ENCODE measurements around the gene MYO3B. TPM values are rescaled to one million over a fixed set of nuclear protein-coding genes. Genes with fewer than 3 reads are reported as not detected.

The MYO3B gene
- total RNA-seq, 1 experiment from 2014 or later = 0.50 TPM

GRCh38 chr2:170669909-170670308 is 492.0 kb downstream of the MYO3B start (continued):
- TF ChIP-seq E2F5 (CRISPR knock-in tag; IDR thresholded peaks at IDR 0.05) (no peak), ZNF219 (CRISPR knock-in tag; IDR thresholded peaks at IDR 0.05; ENCODE audit: borderline replicate concordance) (no peak), MYBL2 (CRISPR knock-in tag; IDR thresholded peaks at IDR 0.05) (no peak), NR2C2 (CRISPR knock-in tag; IDR thresholded peaks at IDR 0.05) (no peak)

- POLR2A ChIA-PET = interaction anchor here (1.1 kb wide), 1 partner anchor 18 kb away, joined by 4 read pairs; no protein-coding TSS in a partner anchor
Measured at GRCh38 chr2:170670651-170671050, 492.7 kb downstream of the MYO3B start.

GRCh38 chr2:170671079-170671478 is 493.1 kb downstream of the MYO3B start:
- POLR2A ChIA-PET = interaction anchor here (1.1 kb wide), 1 partner anchor 18 kb away, joined by 4 read pairs; no protein-coding TSS in a partner anchor
- no peak for DNase-seq (ENCODE audit: low spot score)
- CTCF ChIA-PET = no interaction called here
- no peak overlapping the region for H3K4me3 Mint-ChIP-seq
- no peaks in the 10 kb centered on the region for H3K36me3 Mint-ChIP-seq
- H3K27ac Mint-ChIP-seq = no peak overlapping the region
- no peaks in the 10 kb centered on the region for H3K9me3 Mint-ChIP-seq
- peaks cover 10% of the 10 kb centered on the region for H3K4me1 Mint-ChIP-seq
- H3K27me3 Mint-ChIP-seq (ENCODE audit: low read depth) = no peaks in the 10 kb centered on the region
- ATAC-seq = no peak
- TF ChIP-seq IRF1 (CRISPR knock-in tag; IDR thresholded peaks at IDR 0.05) (no peak), ATF1 (CRISPR knock-in tag; IDR thresholded peaks at IDR 0.05) (no peak), PRRX2 (CRISPR knock-in tag; IDR thresholded peaks at IDR 0.05) (no peak), E2F1 (CRISPR knock-in tag; IDR thresholded peaks at IDR 0.05) (no peak), ZNF281 (CRISPR knock-in tag; IDR thresholded peaks at IDR 0.05) (no peak), ATF3 (CRISPR knock-in tag; conservative IDR thresholded peaks at IDR 0.05) (no peak), NFYB (CRISPR knock-in tag; conservative IDR thresholded peaks at IDR 0.05; ENCODE audit: low read depth) (no peak), NR3C1 (CRISPR knock-in tag; conservative IDR thresholded peaks at IDR 0.05; ENCODE audit: low read depth) (no peak), ZNF317 (CRISPR knock-in tag; IDR thresholded peaks at IDR 0.05; ENCODE audit: borderline replicate concordance, low read depth) (no peak)

More at GRCh38 chr2:170670651-170671050, 492.7 kb downstream of the MYO3B start:
- H3K4me3 Mint-ChIP-seq = no peak overlapping the region
- H3K27me3 Mint-ChIP-seq (ENCODE audit: low read depth) = no peaks in the 10 kb centered on the region
- H3K36me3 Mint-ChIP-seq = no peaks in the 10 kb centered on the region
- peaks cover 10% of the 10 kb centered on the region for H3K4me1 Mint-ChIP-seq
- TF ChIP-seq KAT7 (CRISPR knock-in tag; IDR thresholded peaks at IDR 0.05; ENCODE audit: borderline replicate concordance) = no peak
- TF ChIP-seq CREB1 (CRISPR knock-in tag; IDR thresholded peaks at IDR 0.05) = no peak
- no peak for TF ChIP-seq SMAD3 (CRISPR knock-in tag; IDR thresholded peaks at IDR 0.05; ENCODE audit: borderline replicate concordance)
- TF ChIP-seq ATF3 (CRISPR knock-in tag; conservative IDR thresholded peaks at IDR 0.05) = no peak
- no peak for TF ChIP-seq MAX (CRISPR knock-in tag; IDR thresholded peaks at IDR 0.05)
- TF ChIP-seq ZNF425 (CRISPR knock-in tag; conservative IDR thresholded peaks at IDR 0.05) = no peak
- TF ChIP-seq E2F1 (CRISPR knock-in tag; IDR thresholded peaks at IDR 0.05) = no peak
- no peak for TF ChIP-seq ZNF138 (CRISPR knock-in tag; conservative IDR thresholded peaks at IDR 0.05)
- no peak for TF ChIP-seq ESRRA (CRISPR knock-in tag; IDR thresholded peaks at IDR 0.05; ENCODE audit: borderline replicate concordance)
- no peaks in the 10 kb centered on the region for H3K9me3 Mint-ChIP-seq
- no peak overlapping the region for H3K27ac Mint-ChIP-seq
- no peak for DNase-seq (ENCODE audit: low spot score)
- ATAC-seq = no peak
- CTCF ChIA-PET = no interaction called here

Measured in WTC11 (cell line).